Epithelial cell of proximal tubule (primary cell): ENCODE results near the gene IGF2R. TPM values are rescaled to one million over a fixed set of nuclear protein-coding genes. Genes with fewer than 3 reads are reported as not detected.

Experiments
- DNase-seq: peaks from one replicate; pipeline ENCODE4 v3.0.0-alpha.2; 2011; ENCODE audit warnings: low read depth
- H3K4me3 ChIP-seq: 2 replicates; pipeline ENCODE4 v1.5.1; 2011; ENCODE audit warnings: low read depth, mild to moderate bottlenecking, low read length
- total RNA-seq: library from RNA; depleted of rRNA; stranded (reverse); fragments of >200 nt; gene quantifications from 2 replicates; pipeline ENCODE4 v1.2.3, GENCODE V29; 2015
- TF ChIP-seq, protein P1 (sequence below): conservative IDR thresholded peaks from 2 replicates; pipeline ENCODE4 v1.5.1; 2012; ENCODE audit warnings: low read depth, mild to moderate bottlenecking, low read length

IGF2R gene
- total RNA-seq, 1 donor from 2014 or later, result 50.8 TPM

DNA sequence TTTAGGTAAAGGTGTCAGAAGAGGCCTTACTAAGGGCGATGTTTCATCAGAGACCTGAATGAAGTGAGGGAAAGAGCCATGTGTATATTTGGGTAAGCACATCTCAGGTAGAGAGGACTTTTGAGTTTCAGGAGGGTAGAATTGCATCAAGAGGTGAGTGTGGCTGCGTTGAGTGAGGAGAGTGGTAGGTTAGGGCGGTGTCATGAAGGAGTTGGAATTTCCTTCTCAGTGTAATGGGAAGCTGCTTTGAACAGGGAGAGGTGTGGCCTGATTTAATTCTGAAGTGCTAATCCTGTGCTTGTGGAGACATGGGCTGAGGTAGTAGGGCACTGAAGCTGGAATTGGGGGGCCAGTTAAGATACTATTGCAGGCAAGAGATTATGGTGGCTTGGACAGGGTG is 53.9 kb downstream of the IGF2R start:
- DNase-seq, result no peak
- TF ChIP-seq, protein P1, sequence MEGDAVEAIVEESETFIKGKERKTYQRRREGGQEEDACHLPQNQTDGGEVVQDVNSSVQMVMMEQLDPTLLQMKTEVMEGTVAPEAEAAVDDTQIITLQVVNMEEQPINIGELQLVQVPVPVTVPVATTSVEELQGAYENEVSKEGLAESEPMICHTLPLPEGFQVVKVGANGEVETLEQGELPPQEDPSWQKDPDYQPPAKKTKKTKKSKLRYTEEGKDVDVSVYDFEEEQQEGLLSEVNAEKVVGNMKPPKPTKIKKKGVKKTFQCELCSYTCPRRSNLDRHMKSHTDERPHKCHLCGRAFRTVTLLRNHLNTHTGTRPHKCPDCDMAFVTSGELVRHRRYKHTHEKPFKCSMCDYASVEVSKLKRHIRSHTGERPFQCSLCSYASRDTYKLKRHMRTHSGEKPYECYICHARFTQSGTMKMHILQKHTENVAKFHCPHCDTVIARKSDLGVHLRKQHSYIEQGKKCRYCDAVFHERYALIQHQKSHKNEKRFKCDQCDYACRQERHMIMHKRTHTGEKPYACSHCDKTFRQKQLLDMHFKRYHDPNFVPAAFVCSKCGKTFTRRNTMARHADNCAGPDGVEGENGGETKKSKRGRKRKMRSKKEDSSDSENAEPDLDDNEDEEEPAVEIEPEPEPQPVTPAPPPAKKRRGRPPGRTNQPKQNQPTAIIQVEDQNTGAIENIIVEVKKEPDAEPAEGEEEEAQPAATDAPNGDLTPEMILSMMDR, result no peak
- H3K4me3 ChIP-seq, result no peak overlapping the region

DNA sequence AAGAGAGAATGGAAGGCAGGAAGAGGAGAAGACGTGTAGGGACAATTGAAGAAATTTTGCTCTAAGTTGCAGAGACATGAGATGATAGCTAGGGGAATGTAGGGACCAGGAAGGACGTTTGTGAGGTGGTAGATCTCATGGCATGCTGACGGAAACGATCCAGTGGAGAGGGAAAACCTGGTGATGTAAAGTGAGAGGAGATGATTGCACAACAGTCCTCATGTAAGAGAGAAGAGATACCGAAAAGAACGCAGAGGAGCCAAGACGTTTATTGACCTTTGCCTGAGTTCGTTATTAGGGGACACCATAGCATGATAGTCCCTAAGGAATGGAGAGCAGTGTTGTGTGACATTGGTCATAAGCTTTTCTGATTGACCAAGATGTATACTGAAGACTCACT is 55.3 kb downstream of the IGF2R start:
- TF ChIP-seq, protein P1, result no peak
- no peak overlapping the region for H3K4me3 ChIP-seq
- DNase-seq, result no peak

DNA sequence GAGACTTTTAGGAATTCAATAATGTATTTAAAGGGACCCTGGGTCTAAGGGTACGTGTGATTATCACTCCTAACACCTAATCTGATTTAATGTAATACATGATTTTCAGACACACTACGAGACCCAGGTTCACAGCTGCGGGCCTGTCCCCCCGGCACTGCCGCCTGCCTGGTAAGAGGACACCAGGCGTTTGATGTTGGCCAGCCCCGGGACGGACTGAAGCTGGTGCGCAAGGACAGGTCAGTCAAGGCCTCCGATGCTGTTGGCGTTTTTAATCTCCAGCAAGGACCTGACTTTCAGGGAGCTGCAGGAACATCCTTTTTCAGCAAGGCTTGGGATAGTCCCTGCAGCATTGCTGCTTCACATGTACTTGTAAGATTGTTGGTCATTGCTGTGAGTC is 58.2 kb downstream of the IGF2R start:
- no peak for DNase-seq
- no peak overlapping the region for H3K4me3 ChIP-seq
- TF ChIP-seq, protein P1, result no peak

DNA sequence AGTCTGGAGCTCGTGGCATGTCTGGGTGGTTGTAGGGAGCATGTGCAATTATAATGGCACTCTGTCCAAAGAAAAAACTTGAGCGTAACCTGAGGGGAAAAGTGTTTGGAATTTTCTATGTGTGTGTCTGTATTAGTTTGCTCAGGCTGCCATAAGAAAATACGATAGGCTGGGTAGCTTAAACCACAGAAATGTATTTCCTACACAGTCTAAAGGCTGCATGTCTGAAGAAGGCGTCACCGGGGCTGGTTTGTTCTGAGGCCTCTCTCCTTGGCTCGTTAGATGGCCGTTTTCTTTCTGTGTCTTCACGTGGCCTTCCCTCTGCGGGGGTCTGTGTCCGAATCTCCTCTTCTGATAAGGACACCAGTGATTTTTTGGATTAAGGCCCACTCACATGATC is 59.0 kb downstream of the IGF2R start:
- no peak overlapping the region for H3K4me3 ChIP-seq
- TF ChIP-seq, protein P1, result no peak
- no peak for DNase-seq

DNA sequence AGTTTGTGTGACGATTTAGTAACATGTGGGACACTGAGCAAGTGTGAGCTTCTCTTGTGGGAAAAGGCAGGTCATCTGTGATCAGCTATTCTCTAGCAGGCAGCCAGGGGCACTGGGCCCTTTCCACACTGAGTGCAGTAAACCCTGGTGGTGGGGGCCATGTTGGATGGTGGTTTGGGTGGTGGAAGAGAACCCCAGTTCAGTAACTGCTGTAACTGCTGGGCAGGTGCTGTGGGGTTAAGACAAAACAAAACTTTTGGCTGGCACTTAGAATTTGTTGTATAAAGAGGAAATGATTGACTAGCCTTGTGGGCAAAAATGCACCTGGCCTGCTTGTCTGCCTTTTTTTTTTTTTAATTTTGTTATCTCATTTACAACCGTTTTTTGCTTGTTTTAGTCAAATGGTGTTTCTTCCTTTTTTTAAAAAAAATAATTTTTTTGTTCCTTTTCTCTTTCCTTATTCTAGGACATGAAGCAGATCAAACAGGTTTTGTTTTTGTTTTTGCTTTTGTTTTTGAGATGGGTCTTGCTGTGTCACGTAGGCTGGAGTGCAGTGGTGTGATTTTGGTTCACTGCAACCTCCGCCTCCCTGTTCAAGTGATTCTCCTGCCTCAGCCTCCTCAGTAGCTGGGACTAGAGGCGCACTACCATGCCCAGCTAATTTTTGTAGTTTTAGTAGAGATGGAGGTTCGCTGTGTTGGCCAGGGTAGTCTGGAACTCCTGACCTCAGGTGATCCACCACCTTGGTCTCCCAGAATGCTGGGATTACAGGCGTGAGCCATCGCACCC is 59.8 kb downstream of the IGF2R start:
- no peak for DNase-seq
- TF ChIP-seq, protein P1, result peak; percentile 30
- no peak overlapping the region for H3K4me3 ChIP-seq

DNA sequence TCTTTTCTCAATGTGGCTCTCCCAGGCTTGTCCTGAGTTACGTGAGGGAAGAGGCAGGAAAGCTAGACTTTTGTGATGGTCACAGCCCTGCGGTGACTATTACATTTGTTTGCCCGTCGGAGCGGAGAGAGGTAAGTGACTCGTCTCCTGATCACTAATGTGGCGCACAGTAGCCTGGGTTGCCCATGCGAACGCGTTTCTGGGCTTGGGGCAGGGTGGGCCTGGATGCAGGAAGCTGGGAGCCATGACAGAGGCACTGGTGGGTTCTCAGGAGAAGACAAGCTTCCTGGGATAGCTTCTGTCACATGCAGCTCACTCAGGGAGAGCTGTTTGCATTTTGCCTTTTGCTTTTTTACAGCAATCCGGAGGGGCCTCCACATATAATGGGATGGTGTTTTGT is 60.6 kb downstream of the IGF2R start:
- H3K4me3 ChIP-seq, result no peak overlapping the region
- TF ChIP-seq, protein P1, result no peak
- no peak for DNase-seq

DNA sequence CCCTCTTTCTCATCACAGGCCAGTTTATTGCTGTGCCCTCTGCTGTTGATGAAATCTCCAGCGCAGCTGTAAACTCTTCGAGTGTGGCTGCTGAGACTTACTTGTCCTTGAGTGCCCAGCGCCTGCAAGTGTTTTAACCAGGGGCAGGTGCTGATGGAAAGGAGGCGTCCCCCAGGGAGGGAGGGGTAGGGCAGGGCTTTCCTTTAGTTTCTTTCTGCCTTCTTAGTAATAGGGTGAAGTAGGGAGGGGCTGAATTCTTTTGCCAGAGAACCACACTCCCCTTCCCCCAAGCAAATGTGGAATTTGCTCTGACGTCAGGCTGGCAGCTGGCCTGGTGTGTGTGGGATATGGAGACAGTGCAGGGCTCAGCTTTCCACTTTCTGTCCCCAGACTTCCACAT is 61.2 kb downstream of the IGF2R start:
- DNase-seq, result peak; percentile 72
- TF ChIP-seq, protein P1, result peak; percentile 32
- H3K4me3 ChIP-seq, result no peak overlapping the region
